Measurements from ENCODE around the gene ADCY1.

DNA sequence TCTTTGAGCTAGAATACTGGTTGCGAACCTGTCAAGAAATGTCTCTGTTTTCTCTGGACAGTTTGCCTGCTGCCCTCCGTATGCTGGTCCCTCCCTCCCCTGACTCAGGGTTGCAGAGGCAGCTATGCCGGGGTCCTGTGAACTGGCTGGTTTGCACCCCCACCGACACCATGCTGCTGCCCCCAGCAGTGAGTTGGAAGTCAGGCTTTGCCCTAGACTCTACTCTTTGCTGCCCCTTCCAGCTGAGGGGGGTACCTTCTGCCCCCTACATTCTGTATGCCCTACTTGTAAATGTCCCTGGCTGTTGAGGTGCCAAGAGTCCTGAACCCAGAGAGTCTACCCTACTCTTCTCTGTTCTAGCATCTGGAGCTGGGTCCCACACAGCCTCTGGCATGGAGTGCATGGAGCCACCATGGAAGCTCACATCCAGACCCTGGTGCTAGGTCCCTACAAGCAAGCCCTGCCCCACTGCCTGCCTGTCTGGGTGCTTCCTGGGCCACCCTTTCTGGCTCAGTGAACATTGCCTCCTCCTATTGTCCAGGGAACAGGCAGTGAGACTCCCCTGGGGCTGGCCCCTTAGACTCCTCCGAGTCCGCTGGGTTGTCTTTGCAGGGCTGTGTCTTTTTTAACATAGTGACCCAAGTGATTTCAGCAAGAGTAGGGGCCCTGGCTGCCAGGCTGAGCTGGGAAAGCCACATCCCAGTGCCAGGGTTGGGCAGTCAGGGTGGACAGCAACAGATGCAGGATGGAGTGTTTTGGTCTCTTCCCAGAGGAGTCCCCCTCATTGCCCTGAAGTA, 138.9 kb downstream of the ADCY1 start:
- TF ChIP-seq, protein P1, sequence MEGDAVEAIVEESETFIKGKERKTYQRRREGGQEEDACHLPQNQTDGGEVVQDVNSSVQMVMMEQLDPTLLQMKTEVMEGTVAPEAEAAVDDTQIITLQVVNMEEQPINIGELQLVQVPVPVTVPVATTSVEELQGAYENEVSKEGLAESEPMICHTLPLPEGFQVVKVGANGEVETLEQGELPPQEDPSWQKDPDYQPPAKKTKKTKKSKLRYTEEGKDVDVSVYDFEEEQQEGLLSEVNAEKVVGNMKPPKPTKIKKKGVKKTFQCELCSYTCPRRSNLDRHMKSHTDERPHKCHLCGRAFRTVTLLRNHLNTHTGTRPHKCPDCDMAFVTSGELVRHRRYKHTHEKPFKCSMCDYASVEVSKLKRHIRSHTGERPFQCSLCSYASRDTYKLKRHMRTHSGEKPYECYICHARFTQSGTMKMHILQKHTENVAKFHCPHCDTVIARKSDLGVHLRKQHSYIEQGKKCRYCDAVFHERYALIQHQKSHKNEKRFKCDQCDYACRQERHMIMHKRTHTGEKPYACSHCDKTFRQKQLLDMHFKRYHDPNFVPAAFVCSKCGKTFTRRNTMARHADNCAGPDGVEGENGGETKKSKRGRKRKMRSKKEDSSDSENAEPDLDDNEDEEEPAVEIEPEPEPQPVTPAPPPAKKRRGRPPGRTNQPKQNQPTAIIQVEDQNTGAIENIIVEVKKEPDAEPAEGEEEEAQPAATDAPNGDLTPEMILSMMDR (IDR thresholded peaks at IDR 0.05), result no peak
- TF ChIP-seq POLR2A (IDR thresholded peaks at IDR 0.05), result no peak

Data from suprapubic skin (tissue), 3 donors.